Prostate gland (tissue), 2 donors: ENCODE results near the gene RO60. TPM values are rescaled to one million over a fixed set of nuclear protein-coding genes. Genes with fewer than 3 reads are reported as not detected.

Experiments
- DNase-seq: peaks from one replicate; pipeline ENCODE4 v3.0.0-alpha.2; 2019; ENCODE audit warnings: low spot score
- H3K27ac ChIP-seq, 2 donors: fragments of 200-600 bp; sonication (generic); 2 replicates each; pipeline ENCODE4 v1.5.1; 2017 to 2019
- H3K27me3 ChIP-seq: fragments of 200-600 bp; sonication (generic); replicated peaks from 2 replicates; pipeline ENCODE4 v1.5.1; 2019; ENCODE audit not compliant: insufficient read depth
- H3K36me3 ChIP-seq, 2 donors: fragments of 200-600 bp; sonication (generic); 1 replicate in 1 of 2; 2 replicates in 1 of 2; pipeline versions ENCODE4 v1.5.1 to v1.8.1; 2017 to 2019
- H3K4me1 ChIP-seq: fragments of 200-600 bp; sonication (generic); replicated peaks from 2 replicates; pipeline ENCODE4 v1.5.1; 2019
- H3K4me3 ChIP-seq, 2 donors: fragments of 200-600 bp; sonication (generic); 2 replicates each; pipeline ENCODE4 v1.5.1; 2017 to 2019
- H3K9me3 ChIP-seq: fragments of 200-600 bp; sonication (generic); 2 replicates; pipeline ENCODE4 v1.5.1; 2017
- POLR2A ChIP-seq: fragments of 450-650 bp; IDR thresholded peaks from one replicate; pipeline ENCODE4 v1.6.1; 2016; ENCODE audit warnings: antibody characterized with exemption, mild to moderate bottlenecking
- POLR2AphosphoS5 ChIP-seq: sonication (generic); formaldehyde crosslinking; IDR thresholded peaks from one replicate; pipeline ENCODE4 v1.6.1; 2017; ENCODE audit warnings: antibody characterized with exemption
- WGBS: methylation state at CpG from one replicate; pipeline ENCODE4 v1.1.5; 2018; 5-methylcytosine and 5-hydroxymethylcytosine counted together
- intact Hi-C: fragments of 100-400 bp; cut with DNase I; formaldehyde crosslinking; loops from one replicate; pipeline ENCODE4 v1.14.2; 2022
- small RNA-seq, 2 donors: library from RNA; depleted of rRNA; stranded (forward); fragments of <200 nt; gene quantifications; one replicate each; pipeline ENCODE3, GENCODE V24; 2016
- total RNA-seq, 2 donors: library from RNA; depleted of rRNA; stranded (reverse); fragments of >200 nt; gene quantifications; one replicate each; pipeline ENCODE4 v1.1.0, GENCODE V29; 2016
- TF ChIP-seq, protein P1 (sequence below), 4 experiments: fragments of 200-600 bp in 2 of 4; fragments of 450-650 bp in 2 of 4; sonication (generic) in 2 of 4; IDR thresholded peaks; 1 replicate in 3 of 4; 2 replicates in 1 of 4; pipeline ENCODE4 v1.5.1; 2016 to 2019; ENCODE audit warnings: antibody characterized with exemption in 4 of 4, mild to moderate bottlenecking in 2 of 4, moderate library complexity in 2 of 4

The RO60 gene
- total RNA-seq, 2 donors from 2014 or later: 92.8 to 93.8 TPM

GRCh38 chr1:193105821-193106177 lies 46.4 kb downstream of the RO60 start:
- no peaks in the 10 kb centered on the region for H3K36me3 ChIP-seq
- peak overlapping the region; percentile 90 to 94 for H3K4me3 ChIP-seq
- H3K27me3 ChIP-seq: no peaks in the 10 kb centered on the region
- H3K9me3 ChIP-seq: no peaks in the 10 kb centered on the region
- DNase-seq: no peak
- WGBS: 27% methylated on average over 4 of the region's 4 CpGs
- H3K4me1 ChIP-seq: no peaks in the 10 kb centered on the region
- TF ChIP-seq POLR2A (no peak), POLR2AphosphoS5 (no peak)
- TF ChIP-seq, protein P1, sequence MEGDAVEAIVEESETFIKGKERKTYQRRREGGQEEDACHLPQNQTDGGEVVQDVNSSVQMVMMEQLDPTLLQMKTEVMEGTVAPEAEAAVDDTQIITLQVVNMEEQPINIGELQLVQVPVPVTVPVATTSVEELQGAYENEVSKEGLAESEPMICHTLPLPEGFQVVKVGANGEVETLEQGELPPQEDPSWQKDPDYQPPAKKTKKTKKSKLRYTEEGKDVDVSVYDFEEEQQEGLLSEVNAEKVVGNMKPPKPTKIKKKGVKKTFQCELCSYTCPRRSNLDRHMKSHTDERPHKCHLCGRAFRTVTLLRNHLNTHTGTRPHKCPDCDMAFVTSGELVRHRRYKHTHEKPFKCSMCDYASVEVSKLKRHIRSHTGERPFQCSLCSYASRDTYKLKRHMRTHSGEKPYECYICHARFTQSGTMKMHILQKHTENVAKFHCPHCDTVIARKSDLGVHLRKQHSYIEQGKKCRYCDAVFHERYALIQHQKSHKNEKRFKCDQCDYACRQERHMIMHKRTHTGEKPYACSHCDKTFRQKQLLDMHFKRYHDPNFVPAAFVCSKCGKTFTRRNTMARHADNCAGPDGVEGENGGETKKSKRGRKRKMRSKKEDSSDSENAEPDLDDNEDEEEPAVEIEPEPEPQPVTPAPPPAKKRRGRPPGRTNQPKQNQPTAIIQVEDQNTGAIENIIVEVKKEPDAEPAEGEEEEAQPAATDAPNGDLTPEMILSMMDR (IDR thresholded peaks at IDR 0.05): no peak
- intact Hi-C loops: loop anchor here (1.0 to 10.0 kb wide), 2 partner anchors 16 to 631 kb away; no protein-coding TSS in a partner anchor
- peak overlapping the region; percentile 89 to 92 for H3K27ac ChIP-seq

DNA sequence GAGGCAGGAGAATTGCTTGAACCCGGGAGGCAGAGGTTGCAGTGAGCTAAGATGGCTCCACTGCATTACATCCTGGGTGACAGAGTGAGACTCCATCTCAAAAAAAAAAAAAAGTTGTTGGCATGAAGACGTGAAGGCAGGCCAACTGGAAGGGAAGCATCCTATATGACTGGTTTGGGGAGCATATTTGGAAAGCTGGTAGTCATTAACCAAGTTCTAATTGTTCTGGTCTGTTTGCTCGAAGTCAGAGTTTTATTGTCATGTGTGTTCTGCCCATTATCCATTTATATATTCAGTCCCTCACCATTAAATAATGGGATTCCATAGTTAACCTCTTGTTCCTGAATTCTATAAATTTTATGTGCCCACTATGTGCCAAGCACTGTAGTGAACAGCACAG lies 49.1 kb downstream of the RO60 start:
- no peaks in the 10 kb centered on the region for H3K9me3 ChIP-seq
- no peaks in the 10 kb centered on the region for H3K36me3 ChIP-seq
- TF ChIP-seq, protein P1 (IDR thresholded peaks at IDR 0.05): no peak
- TF ChIP-seq POLR2AphosphoS5: peak; percentile 47
- WGBS: 33% methylated on average over 3 of the region's 3 CpGs
- DNase-seq: peak; percentile 46
- H3K4me3 ChIP-seq: no peak overlapping the region
- H3K27me3 ChIP-seq: no peaks in the 10 kb centered on the region
- intact Hi-C loops: loop anchor here (10.0 kb wide), 1 partner anchor 634 kb away; no protein-coding TSS in a partner anchor
- peaks cover 7% of the 10 kb centered on the region for H3K4me1 ChIP-seq
- H3K27ac ChIP-seq: peak overlapping the region in 1 of 2 donors; percentile 89

Small RNAs within 50 kb of the gene (small RNA-seq; reads per million reads assigned to genes)
- 0 reads per million in 2 donors for gene SCARNA18B

Other genes with a start within 250 kb of the RO60 start
- gene UCHL5, start 252 bp upstream of the RO60 start, total RNA-seq: 10 to 100 TPM; 28.7 to 36.9 TPM
- gene GLRX2, start 45.8 kb downstream of the RO60 start, total RNA-seq: 10 to 100 TPM in 1 of 2 donors, 1 to 10 TPM in 1; 6.5 to 13.6 TPM
- 10 to 100 TPM; 36.2 to 48.0 TPM for gene CDC73, start 62.4 kb downstream of the RO60 start, total RNA-seq
- gene B3GALT2, start 127.0 kb downstream of the RO60 start, total RNA-seq: 1 to 10 TPM; 3.5 to 5.2 TPM